NCI-H446 (cell line): ENCODE data around the gene TTC28.
"Not testable (repeated sequence)": the region's sequence is repeated elsewhere in the genome, so short reads cannot be mapped to it uniquely, and the experiment has no call there.

Experiments used
- DNase-seq, 2 experiments: peaks; one replicate each; lab custom pipeline; 2025; lab: John Stamatoyannopoulos, UW

Gene TTC28

DNA sequence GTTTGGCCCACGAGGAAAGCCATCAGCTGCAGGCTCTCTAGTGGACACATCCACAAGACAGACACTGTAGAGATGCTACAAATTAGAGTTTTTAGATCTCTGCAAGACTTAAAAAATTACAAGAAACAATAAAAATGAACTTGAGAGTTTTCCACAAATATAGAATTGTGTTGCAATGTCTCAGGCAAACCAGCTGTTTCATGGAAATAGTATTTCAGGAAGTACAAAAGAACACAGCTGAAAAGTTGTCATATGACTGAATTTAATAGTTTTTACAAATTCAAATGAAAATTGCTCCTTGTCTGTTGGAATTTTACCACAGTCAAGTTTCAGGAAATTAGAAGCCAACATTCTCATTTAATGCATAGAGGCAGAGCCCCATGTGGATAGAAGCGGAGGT, 576.0 kb downstream of the TTC28 start:
- DNase-seq: no peak

- no peak for DNase-seq
Measured at GRCh38 chr22:28102151-28102812, 577.4 kb downstream of the TTC28 start.

DNA sequence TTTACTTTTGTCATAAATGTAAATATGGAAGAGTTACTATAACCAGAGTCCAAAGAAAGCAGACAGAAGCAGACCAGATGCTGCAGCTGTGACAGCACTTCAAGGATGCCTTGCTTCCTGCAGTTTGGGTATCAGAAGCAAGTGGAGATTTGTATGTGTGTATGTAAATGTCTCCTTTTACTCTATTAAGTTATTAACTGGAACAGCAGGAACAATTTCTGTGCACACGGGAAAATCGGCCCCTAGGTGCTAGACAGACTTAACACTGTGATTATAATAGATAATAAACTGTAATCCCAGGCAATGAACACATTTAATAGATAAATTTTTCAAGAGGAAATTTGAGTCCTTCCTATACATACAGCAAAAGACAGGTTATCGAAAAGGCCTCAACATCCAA, 582.0 kb downstream of the TTC28 start:
- no peak for DNase-seq

DNA sequence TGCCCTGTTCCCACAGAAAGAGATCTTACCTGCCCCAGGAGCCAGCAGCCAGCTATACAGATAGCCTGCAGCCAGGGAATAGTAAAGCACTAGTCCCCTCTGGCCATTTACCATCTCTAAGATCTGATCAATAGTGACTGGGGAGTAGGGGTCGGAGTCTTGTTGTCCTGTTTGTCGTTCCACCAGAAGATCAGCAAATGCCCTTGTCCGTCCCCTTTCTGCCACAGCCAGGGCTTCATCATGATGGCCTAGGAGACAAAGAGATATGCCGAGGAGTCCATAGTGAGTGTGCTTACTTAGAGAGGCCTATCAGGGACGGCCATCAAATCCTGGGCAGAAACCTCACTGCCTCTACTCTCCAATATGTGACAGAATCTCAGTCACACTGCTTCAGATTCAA, 583.5 kb downstream of the TTC28 start:
- DNase-seq: no peak

GRCh38 chr22:28095316-28096095, 584.1 kb downstream of the TTC28 start:
- DNase-seq: no peak

GRCh38 chr22:28094771-28095170, 584.9 kb downstream of the TTC28 start:
- no peak for DNase-seq

DNA sequence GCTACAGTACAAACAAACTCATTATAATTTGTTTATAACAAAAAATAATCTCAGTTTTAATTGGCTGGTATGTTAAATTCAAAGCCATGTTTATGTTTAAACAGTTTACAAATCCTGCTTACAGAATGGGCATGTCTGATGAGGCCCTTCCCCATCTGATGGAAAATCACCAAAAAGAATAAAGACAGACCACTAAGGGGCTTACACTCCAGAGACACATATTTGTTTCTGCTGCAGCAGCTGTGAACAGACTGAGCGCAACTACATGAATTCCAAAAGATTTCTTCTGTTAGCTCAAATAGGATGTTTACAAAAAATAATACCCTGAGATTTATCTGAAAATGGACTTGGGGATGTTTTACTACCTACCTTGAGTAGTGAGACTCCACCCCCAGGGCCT, 585.9 kb downstream of the TTC28 start:
- no peak for DNase-seq

DNA sequence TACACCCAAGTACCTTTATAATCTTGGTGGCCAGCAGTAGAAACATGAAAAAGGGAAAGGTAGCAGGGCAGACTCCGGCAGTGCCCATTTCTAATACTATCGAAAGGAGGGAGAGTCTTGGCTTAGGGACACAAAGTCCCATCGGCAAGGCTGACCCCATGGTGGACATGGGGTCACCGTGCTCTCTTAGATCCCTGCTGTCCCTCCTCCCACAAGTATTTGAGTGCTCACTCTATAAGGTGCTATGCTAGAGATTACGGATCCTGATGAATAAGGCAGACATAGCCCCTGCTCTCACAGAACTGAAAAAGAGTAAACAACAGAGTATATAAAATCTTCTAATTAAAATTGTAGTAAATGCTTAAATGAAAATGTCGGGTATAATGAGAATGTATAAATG, 588.2 kb downstream of the TTC28 start:
- DNase-seq: no peak

DNA sequence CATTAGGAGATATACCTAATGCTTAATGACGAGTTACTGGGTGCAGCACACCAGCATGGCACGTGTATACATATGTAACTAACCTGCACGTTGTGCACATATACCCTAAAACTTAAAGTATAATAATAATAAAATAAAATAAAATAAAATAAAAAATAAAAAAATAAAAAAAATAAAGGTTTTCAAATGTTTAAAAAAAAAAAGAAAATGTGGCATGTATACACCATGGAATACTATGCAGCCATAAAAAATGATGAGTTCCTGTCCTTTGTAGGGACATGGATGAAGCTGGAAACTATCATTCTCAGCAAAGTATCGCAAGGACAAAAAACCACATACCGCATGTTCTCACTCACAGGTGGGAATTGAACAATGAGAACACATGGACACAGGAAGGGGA, 590.1 kb downstream of the TTC28 start:
- DNase-seq: not testable (repeated sequence)

DNA sequence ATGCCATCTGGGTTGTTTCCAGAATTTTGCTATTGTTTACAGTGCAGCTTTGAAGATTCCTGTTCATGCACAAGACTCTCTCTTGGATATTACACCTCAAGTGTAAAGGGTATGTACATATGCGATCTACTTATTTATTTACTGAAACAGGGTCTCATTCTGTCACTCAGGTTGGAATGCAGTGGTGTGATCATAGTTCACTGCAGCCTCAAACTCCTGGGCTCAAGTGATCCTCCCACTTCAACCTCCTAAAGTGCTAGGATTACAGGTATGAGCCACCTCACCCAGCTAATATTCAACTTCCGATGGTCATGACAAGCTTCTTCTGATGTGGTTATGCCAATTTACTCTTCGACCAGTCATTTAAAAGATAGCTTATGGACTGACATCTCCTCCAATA, 602.5 kb downstream of the TTC28 start:
- DNase-seq: no peak

DNA sequence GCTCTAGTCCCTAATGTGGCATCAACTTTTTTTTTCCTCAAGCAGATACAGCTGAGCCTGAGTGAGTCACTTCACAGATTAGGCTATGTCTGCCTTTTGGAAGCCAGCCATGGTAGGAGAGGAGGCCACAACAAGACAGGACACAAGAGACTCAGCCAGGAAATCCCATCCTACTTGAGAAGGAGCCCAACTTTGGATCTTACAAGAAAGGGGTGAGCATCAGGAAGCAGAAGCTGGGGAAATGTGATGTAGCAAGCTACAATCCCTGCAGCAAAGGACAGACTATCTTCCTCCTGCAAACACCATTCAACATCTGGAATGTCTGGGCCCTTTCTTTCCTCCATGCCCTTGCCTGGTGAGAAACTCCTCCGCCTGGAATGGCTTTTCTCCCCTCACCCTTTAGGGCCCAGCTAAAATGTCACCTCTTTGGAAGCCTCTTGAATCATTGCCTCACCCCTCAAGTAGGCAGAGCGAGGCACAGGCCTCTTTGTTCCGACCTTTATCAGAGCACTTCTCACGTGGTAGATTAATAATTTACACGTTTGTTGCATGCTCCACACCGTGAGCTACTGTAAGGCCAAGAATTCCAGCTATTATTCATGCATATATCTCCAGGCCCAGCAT, 604.2 kb downstream of the TTC28 start:
- DNase-seq: peak in 1 of 2 experiments; percentile 11

DNA sequence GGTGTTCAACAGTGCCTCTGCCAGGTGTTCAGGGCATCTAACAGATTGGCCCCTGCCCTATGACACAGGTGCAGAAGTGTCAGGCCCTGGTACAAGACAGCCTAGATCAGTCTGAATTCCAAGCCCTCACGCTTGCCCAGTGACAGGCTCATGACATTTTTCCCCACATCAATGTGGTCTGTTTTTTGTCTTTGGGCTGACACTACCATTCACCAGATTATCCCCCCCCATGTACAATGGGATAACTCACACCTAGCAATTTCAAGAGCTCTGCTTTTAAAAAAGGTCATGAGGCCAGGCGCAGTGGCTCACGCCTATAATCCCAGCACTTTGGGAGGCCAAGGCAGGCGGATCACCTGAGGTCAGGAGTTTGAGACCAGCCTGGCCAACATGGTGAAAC, 605.1 kb downstream of the TTC28 start:
- DNase-seq: no peak

DNA sequence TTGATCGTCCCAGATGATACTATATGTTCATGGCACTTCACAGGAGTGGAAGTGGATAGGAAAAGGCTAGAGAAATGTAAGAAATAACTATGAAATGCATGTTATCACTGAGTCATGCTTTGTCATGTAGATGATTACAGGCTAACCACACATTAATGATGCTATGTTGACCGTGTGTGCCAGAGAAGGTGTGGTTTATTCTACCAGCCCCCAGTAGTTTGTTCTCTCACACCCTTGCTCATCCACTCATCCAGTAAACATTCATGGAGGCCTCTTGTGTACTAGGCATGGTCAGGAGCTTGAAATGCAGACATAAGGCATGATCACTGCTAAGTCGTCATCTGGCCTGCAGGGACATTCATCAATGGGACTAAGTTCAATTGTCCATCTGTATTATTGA, 607.6 kb downstream of the TTC28 start:
- no peak for DNase-seq

DNA sequence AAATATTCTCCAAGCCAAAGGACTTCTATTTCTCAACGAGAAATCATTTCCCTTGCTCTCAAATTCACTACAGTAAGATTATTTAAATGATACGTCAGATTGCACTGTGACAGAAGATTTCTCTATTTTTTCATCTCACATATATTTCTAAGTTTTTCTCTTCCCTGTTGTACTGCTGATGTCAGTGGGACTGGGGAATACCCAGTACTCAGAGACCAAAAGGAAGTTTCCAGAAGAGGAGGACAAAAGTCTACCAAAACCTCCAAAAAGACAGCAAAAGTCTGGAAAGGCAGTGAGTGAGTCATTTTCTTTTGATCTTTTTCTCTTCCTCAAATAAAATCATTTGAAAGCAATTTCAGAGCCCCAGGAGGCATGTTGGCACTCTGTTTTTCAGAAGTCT, 610.8 kb downstream of the TTC28 start:
- no peak for DNase-seq

GRCh38 chr22:28064920-28065319, 614.7 kb downstream of the TTC28 start:
- no peak for DNase-seq

GRCh38 chr22:28063656-28064055, 616.0 kb downstream of the TTC28 start:
- no peak for DNase-seq

DNA sequence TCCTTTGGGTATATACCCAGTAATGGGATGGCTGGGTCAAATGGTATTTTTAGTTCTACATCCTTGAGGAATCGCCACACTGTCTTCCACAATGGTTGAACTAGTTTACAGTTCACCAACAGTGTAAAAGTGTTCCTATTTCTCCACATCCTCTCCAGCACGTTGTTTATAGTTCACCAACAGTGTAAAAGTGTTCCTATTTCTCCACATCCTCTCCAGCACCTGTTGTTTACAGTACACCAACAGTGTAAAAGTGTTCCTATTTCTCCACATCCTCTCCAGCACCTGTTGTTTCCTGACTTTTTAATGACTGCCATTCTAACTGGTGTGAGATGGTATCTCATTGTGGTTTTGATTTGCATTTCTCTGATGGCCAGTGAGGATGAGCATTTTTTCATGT, 619.0 kb downstream of the TTC28 start:
- DNase-seq: not testable (repeated sequence)

GRCh38 chr22:28058036-28058435, 621.6 kb downstream of the TTC28 start:
- no peak for DNase-seq

- no peak for DNase-seq
Measured at GRCh38 chr22:28054819-28055208, 624.8 kb downstream of the TTC28 start.

DNA sequence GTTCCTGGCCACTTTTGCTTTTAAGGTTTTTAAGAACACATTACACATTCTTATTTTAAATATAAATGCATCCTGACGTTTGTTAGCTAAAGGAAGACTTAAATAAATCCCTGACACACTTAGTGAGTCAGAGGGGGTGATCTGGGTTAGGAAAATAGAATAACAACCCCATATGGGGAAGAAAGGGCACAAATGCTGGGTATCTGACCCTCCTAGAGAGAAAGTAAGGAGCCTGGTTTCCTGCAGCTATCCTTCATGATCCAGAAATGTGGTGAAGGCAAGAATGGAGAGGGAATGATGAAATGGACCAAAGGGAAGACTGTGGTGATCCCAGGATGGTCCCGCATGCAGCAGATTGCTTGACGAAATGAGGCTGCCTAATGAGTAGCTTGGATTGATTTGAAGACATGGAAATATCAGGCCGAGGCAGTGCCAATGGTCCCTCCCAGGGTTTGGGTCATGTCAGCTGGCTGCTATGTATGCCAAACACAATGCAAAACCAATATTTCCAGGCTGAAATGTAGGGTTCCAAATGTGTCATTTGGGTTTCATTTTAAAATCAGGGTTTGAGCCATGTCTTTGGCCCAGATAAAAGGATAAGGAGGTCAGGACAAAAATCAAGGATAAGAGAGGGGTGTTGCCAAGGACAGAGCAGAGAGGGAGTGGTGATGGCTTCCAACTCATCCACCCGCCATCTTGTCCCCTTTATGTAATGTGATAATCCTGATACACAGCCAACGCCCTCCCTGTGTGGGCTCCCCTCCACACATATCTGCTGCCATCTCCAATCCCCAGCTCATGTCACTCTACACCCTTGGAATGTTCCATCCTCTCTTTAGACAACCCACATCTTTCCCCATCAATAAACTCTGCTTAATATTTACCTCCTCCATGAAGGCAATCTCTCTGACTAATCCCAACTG, 625.5 kb downstream of the TTC28 start:
- DNase-seq: no peak

- no peak for DNase-seq
Measured at GRCh38 chr22:28052825-28053269, 626.8 kb downstream of the TTC28 start.

GRCh38 chr22:28051787-28052356, 627.8 kb downstream of the TTC28 start:
- DNase-seq: peak; percentile 70 to 85
